Activated CD4-positive, CD25-positive, alpha-beta regulatory T cell treated with anti-CD3 and anti-CD28 coated beads, Interleukin-2, amount 50 U/mL, for 16 hours (primary cell): Measurements from ENCODE around the gene KCNMA1.
"Not testable (repeated sequence)": the region's sequence is repeated elsewhere in the genome, so short reads cannot be mapped to it uniquely, and the experiment has no call there.

Experiments
- DNase-seq: peaks from one replicate; pipeline ENCODE4 v3.0.0-alpha.2; 2020; ENCODE audit warnings: low read depth, low spot score

The KCNMA1 gene

DNA sequence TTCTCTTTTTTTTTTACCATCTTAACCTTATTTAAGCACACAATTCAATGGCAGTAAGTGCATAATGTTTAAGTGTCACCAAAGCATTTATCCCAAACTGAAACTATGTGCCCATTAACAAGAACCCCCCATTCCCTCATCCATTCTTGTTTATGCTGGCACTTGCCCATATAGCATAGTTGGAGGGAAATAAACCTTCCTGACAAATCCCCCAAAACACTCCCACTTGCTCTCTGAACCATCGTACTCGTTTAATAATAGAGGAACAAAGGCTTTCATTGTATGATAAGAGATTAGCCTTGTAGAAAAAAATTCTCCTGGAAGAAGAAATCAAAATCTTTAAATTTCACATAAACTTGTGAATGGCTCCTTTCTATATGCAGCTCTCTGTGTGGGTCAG, 26.4 kb upstream of the KCNMA1 start:
- no peak for DNase-seq

DNA sequence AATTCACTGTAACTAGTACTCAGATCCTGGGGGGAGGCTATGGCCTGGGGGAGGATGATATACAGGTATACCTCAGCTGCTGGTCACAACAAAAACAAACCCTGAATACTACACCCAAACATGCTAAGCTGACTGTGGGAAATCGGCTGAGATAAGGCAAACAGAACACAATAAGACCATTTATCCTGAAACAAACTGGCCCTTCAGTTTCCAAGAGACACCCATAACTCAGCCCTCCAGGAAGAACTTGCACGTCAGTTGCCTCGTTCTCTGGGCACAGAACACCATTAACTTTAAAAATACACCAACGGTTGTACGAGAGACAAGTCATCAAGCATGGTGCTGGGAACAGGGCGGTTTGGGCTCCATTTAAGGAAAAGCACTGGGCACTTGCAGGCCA, 24.1 kb upstream of the KCNMA1 start:
- no peak for DNase-seq

DNA sequence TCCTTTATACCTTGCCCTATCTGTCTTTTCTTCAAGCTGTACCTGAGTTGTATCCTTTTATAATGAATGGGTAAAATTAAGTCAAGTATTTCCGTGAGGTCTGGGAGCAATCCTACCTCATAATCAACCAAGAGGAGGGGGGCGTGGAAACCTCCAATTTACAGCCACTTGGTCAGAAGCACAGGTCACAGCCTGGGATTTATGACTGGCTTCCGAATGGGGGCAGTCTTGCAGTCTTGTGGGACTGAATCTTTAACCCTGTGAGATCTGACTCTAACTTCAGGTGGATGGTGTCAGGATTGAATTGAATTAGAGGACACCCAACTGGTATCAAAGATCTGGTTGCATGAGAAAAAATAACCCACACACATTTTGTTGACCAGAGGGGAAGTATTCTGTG, 23.5 kb upstream of the KCNMA1 start:
- DNase-seq, result no peak

DNA sequence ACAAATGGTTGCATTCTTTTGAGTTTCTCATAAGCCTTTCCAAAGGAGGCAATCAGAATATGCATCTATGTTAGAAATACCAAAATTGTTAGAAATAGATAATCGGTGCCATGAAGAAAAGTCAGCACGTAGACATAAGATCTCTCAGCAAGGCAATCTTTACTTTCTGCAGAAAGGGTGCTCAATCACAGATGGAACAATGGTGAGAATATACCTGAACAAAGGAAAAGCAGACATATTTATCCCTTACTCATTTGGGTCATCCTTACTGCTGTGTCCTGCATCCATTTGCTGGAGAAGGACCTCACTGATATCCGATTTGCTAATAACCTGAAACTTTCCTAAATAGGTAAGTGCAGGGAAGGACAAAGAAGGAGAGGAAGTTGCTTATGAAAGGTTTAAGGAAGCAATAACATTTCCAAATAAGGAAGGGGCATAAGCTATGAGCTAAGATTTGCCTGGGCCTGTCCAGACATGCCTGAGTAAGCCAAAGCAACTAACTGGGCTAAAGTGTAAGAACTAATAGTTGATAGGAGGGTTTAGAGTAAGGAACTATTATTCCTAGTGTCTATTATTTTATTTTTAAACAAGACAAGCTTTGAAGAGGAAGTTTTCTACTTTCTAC, 21.6 kb upstream of the KCNMA1 start:
- DNase-seq, result not testable (repeated sequence)

DNA sequence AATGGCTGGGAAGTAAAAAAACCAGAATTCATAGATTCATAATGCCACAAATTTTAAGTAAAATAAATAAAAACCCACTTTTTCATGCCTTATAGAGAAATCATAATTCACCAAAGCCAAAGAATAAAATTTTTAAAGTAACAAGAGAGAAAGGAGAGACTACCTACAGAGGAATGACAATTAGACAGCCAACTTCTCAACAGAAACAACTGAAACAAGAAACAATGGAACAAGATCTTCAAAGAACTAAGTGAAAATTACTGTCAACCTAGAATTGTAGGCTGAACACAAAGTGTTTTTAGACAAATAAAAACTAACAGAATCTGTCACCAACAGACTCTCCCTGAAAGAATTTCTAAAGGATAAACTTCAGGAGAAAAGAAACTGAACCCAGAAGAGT, 15.6 kb upstream of the KCNMA1 start:
- no peak for DNase-seq

DNA sequence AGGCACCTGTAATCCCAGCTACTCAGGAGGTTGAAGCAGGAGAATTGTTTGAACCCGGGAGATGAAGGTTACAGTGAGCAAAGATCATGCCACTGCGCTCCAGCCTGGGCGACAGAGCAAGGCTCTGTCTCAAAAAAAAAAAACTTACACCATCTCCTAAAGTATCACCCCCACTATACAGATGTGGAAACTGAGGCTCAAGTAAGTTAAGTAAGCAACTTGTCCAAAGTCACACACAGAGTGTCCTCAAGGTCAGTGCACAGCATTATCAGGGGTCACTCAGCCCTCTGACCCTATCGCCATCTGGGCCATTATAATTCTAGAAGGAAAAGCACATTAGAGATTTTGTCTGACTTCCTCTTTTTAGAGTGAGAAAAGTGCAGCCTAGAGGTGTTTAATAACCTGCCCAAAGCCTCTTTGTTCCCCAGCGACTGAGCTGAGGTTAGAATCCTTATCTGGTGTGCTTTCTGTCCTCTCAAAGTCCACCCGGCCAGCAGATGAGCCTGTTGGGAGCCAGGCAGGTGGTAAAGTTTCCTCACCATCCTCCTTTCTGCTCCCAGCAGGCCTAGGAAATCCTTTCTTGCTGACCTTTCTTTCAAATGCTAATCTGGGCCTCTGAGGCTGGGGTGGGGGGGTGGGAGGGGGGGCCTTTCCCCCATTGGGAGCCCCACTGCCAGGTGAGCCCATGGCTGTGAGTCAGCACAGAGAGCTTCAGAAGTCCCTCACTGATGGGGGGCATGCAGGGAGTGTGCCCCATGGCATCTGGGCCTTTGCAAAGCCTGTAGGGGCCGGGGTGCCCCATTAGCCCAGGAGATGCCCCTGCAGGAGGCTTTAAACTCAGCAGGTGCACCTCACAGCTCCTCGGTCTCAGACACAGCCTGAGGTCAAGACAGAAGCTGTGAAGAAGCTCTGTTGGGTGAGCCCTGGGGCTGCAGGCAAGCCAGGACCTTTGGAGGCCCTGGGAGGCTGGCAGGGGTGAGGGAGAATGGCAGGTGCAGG, 12.0 kb upstream of the KCNMA1 start:
- no peak for DNase-seq

DNA sequence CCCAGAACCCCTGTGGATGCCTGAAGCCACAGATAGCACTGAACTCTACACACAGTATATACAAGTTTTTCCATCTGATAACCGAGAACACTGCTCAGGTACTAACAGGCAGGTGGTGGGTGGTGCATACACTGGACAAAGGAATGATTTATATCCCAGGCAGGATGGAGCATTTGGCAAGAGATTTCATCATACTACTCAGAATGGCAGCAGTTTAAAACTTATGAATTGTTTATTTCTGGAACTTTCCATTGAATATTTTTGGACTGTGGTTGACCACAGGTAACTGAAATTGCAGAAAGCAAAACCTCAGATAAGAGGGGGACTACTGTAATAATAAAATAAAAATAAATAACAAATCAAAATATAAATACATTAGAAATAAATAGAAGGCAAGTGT, 10.9 kb upstream of the KCNMA1 start:
- DNase-seq, result no peak

DNA sequence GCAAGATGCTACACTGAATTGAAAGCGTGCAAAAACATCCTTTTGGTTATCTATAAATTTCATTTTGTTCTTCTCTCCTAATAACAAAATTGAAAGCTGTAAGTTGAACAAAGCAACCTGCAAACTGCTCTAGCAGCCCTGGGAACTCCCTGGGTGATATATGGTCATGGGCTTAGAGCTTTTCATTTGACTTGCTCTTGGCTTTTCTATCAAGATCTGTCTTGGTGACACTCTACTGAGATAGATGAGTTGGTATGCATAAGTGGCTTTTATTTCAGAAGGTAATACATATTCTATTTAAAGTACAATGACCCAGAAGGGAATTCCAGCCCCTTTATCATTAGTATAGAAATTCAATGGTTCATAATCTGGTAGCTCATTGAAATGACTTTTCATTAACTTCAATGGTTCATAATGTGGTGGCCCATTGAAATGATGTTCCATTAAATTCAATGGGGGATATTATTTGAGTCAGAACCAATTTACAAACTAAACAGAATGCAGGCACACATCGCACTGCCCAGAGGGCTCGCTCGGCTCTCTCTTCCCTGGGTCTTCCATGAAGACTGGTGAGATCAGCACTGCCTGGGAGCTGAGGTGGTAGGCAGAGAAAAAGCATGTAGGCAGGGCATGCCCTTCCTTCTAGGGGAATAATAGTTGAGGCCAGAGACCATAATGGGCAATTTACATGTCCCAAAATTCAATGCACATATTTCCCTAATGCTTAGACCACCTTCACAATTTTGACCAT, 10.1 kb upstream of the KCNMA1 start:
- no peak for DNase-seq

DNA sequence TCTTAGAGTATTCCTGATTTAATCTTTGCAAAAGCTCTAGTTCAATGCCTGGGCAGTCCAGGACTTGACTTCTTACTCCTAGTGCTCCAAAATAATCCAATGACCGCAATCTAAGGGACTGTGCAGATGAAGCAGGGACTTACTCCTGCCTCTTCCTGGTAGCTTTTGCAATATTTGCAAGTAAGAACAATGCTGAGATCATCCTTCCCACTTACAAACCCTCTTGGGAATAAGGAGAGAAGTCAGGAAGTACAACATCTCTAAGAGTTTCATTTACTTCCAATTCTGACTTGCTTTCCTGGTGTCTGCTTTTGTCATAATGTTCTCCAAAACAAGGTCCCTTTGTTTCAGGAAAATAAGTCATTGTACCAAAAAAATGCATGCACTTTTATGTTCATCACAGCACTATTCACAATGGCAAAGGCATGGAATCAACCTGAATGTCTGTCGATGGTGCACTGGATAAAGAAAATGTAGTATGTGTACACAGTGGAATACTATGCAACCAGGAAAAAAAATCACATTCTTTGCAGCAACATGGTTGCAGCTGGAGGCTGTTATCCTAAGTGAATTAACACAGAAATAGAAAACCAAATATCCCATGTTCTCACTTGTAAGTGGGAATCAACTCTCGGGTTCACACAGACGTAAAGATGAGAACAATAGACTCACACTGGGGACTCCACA, 7.1 kb upstream of the KCNMA1 start:
- no peak for DNase-seq

DNA sequence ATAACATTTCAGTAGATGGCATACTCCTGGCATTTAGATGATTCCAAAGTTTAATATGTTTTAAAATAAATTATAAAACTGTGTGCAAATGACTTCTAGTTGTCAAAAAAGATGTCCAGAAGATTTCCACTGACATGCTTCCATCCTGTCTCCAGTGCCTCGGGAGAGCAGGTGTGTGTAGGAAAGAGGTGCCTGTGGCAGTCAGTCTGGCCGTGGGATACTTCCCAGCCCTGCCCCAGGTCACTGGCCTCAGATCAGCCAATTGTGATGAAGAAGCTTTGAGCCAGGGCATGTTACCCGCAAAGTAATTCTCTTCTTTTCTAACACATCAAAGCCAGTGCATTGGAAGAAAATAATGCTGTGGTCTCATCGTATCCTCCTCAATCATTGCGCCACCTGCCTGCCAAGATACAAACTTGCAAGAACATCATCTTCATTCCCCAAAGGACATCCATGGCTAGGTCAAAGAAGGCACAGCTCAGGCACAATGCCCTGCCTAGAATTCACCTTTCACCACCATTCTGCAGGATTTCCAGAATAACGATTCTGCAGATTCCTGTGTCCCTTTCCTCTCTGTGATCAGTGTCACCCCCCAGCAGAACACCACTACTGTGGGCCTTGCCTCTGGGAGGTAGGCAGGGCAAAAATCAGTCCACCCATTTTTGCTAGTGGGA, 6.3 kb upstream of the KCNMA1 start:
- DNase-seq, result no peak

DNA sequence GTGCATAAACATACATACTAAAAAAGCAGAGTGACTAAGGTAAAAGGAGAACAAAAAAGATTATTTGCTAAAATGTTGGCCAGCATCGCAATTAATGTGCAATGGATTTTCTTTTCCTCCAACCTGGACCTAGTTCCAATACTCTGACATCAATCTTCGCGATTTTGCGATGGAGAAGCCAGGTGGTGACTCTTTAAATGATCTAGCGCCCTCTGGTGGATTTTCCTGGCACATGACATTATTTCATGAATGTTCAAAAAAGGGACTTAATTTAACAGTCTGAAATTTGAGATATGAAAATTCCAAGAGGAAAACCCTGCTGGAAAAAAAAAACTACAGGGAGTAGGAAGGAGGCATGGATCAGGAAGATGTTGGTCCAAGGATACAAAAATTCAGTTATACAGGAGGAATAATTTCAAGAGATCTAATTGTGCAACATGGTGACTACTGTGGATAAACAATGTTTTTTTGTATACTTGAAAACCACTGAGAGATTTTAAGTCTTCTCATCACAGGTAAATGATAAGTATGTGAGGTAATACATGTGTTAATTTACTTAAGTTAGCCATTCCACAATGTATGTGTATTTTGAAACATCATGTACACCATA, 4.3 kb upstream of the KCNMA1 start:
- peak; percentile 34 for DNase-seq

DNA sequence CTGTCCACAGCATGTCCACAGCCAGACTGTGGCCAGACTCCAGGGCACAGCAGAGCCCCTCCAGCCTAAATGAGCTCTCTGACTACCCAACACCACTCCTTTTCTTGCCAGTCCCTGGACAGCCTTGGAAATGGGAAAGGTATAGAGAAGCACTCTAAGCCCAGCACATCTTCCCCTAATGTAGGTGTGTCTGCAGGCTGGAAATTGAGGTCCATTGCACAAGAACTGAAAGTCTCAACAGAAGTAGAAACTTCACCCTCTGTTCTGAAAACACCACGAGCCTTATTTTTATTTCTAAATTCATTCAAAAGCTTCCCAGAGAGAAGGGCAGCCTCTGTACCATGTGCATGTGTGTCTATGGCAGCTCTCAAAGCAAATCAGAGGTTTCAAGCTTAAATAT, 3.7 kb upstream of the KCNMA1 start:
- DNase-seq, result no peak

DNA sequence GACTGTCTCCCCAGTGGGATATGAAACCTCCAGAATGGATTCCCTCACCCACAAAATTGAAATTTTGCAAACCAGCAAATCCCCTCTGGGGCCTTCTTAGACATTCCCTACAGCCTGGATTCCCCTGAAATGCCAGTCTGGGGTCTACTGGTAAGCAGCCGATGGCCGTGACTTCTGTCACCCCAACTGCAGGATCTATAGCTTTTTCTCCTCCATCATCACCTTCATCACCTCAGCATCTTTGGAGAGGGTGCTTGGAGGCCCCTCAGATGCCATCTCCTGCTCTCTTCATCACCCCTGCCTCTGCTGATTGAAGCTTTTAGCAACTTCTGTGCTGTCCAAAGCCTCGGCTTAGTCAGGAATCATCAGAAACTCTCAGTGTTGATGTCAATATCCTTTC, 2.6 kb upstream of the KCNMA1 start:
- no peak for DNase-seq

DNA sequence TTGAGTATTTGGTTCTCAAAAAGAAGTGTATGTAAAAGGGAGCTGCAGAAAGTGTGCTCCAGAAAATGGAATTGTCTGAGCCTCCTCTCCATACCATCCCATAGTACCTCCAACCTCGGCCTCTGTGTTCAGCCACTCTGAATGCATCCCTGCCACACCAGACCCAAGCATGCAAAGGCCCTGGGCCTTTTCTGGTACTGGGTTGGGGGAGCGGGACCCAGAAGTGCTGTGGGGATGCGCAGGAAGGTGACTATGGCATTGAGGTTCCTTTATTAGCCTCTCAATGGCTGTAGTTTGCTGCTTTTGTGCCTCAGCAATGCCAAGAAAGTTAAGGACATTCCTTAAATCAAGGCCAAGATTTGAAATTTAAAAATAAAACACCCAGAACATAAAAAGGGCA, 2.1 kb upstream of the KCNMA1 start:
- DNase-seq, result no peak

DNA sequence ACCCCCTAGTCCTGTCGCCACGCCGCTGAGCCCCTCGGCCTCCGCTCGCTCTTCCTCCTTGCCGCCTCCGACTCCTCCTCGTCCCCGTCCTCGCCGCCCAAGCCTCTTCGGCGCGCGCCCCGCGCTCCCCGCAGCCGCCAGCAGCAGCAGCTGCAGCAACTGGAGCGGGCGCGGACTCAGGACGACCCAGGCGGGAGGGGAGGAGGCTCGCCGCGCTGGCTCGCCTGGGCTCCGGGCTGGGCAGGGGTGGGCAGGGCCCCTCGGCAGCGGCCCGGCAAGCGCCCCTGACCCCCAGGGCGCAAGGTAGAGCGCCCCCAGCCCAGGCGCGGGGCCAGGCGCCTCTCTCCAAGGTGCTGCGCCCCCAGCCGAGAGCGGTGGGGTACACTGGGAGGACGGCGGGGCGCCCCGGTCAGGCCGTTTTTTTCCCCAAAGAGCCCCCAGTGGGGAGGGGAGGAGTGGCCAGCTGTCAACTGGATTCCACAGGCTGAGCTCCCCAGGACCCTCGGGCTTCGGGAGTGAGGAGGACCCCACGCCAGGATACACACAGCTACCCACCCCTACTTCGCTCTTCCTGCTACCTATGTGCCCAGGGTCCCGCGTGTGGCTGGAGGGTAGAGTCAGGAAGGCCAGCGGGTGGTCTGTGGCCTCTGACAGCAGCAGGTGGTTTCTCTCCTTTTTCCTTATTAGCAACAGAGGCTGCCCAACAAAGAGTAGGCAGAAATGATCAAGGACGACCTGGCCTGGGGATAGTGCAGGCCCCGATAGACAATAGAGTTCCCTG, 903 bp upstream of the KCNMA1 start:
- DNase-seq, result no peak

DNA sequence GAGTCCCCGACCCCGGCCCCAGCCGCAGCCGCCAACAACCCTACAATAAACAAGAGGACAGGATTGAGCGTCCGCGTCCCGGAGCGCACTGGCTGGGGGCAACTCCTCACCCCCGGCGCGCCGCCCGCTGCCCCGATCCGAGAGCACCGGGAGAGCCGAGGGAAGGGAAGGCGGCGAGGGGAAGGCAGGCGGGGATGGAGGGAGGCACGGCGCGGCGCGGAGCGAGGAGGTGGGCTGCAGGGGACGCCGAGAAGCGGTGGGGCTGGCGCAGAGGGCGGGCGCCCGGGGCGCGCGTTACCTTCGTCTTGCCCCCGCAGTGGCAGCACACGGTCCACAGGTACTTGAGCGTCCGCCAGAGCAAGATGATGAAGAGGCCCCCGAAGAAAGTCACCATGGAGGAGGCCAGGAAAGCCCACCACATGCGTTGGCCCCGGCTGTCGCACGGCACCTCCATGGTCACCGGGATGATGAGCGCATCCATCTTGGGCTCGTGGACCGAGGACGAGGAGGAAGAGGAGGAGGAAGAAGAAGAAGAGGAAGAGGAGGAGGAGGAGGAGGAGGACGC, 559 bp downstream of the KCNMA1 start:
- DNase-seq, result no peak

DNA sequence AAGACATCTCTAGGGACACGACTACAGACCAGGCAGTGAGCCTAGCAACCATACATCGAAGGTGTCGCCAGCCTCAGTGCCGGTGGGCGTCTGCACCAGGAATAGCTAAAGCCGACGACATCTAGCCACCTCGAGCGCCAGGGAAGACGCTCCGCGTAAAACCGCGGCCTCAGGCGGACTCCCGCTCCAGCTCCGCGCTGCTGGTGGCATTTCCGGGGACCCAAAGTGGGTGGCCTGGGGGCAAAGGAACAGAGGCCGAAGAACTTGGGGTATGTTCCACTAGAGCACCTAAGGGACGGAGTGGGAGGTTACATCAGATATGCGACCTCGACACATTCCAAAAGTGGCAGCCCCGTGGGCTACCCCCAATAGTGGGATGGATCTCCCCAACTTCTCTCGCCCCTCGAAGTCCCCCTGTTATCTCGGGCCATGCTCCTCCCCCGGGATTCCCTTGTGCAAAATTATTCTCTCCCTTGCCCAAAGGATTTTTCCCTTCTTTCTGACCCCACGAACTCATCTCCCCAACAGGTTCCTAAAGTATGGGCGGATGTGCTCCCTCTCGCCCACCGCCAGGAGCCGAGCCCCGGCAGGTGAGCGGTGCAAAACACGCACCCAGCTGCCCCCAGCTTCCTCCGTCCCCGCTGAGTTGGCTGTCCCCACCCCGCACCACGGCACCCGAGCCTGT, 1.2 kb downstream of the KCNMA1 start:
- no peak for DNase-seq

DNA sequence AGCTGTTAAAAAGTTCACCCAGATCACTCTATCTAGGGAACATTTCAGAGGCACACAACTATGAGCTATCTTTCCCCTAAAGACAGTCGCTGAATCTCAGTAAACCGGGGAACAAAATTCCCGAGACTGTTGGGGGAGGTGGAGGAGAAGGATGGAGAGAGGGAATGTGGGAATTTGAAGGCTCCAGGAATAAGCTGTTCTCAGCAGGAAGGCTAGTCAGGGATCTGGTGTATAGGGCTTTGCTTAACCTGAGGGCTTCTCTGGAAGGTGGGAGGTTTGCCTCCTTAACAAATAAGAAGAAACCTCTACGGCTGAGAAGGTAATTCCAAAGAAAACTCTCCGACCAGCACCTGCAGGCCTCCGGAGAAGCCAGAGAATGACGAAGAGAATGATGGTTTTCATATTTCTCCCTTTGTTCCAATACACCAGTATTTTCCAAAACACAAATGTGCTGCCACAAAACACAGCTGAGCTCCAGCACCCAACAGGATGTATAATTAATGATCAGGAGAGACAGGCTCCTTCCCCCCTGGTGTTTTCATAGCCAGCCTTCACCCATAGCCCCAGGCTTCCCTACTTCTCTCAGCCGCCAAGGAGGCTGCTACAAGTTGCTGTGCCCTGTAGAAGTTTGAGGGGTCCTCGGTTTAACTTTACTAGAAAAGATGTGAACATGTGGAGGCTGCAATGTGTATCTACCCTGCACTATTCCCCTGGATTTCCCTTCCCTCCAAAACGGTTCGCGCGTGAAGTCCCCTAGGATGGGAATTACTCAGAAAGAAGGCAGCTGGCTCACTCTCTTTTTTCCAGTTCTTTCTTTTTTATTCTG, 2.0 kb downstream of the KCNMA1 start:
- no peak for DNase-seq
